ENCODE measurements around the gene CDYL.

The CDYL gene, protein sequence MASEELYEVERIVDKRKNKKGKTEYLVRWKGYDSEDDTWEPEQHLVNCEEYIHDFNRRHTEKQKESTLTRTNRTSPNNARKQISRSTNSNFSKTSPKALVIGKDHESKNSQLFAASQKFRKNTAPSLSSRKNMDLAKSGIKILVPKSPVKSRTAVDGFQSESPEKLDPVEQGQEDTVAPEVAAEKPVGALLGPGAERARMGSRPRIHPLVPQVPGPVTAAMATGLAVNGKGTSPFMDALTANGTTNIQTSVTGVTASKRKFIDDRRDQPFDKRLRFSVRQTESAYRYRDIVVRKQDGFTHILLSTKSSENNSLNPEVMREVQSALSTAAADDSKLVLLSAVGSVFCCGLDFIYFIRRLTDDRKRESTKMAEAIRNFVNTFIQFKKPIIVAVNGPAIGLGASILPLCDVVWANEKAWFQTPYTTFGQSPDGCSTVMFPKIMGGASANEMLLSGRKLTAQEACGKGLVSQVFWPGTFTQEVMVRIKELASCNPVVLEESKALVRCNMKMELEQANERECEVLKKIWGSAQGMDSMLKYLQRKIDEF

DNA sequence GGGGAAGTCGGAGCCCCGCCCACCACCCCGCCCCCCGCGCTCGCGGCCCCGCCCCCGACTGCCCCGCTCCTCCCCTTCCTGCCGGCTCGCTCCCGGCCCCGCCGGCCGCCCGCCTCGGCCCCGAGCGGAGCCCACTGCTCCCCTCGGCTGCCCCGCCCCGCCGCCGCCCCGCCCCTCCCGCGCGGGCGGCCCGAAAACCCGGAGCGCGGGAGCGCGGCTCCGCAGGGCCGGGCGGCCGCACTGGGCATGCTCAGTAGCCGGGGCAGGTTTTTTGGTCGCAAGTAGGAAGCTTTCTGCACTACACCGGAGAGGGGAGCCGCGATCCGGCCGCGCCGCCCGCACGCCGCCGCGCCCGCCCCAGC lies at the start of gene CDYL:
Gene CDYL, plus strand, starts transcription at position 274 of the 362 bp plus-strand sequence. CDS start 380 bp downstream, outside the sequence.
- in situ Hi-C loops (cut with MboI; ENCODE audit: low sequenced_read_pairs) = no loop called here

- in situ Hi-C loops (cut with MboI; ENCODE audit: low sequenced_read_pairs) = no loop called here
Measured at GRCh38 chr6:4726645-4727044, 49.6 kb upstream of the CDYL start.

GRCh38 chr6:4727217-4727616 lies 49.0 kb upstream of the CDYL start:
- in situ Hi-C loops (cut with MboI; ENCODE audit: low sequenced_read_pairs) = no loop called here

- in situ Hi-C loops (cut with MboI; ENCODE audit: low sequenced_read_pairs) = no loop called here
Measured at GRCh38 chr6:4727671-4728435, 48.4 kb upstream of the CDYL start.

DNA sequence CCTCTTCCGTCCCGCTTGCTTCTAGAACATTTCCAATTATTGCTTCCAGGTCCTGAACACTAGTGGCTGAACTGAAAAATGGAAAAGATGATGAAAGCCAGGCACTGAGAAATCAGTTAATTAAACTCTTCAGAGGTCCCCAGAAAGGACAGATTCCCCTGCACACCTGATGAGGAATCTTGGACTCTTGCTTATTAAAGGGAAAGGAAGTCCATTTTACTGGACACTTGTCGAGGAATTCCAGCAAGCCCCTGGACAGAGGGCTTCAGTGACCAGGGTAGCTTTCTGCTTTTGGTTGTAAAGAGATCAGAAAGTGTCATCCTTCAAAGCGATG lies 47.8 kb upstream of the CDYL start:
- in situ Hi-C loops (cut with MboI; ENCODE audit: low sequenced_read_pairs) = no loop called here

- in situ Hi-C loops (cut with MboI; ENCODE audit: low sequenced_read_pairs) = no loop called here
Measured at GRCh38 chr6:4728926-4729325, 47.3 kb upstream of the CDYL start.

- in situ Hi-C loops (cut with MboI; ENCODE audit: low sequenced_read_pairs) = no loop called here
Measured at GRCh38 chr6:4731996-4732395, 44.2 kb upstream of the CDYL start.

DNA sequence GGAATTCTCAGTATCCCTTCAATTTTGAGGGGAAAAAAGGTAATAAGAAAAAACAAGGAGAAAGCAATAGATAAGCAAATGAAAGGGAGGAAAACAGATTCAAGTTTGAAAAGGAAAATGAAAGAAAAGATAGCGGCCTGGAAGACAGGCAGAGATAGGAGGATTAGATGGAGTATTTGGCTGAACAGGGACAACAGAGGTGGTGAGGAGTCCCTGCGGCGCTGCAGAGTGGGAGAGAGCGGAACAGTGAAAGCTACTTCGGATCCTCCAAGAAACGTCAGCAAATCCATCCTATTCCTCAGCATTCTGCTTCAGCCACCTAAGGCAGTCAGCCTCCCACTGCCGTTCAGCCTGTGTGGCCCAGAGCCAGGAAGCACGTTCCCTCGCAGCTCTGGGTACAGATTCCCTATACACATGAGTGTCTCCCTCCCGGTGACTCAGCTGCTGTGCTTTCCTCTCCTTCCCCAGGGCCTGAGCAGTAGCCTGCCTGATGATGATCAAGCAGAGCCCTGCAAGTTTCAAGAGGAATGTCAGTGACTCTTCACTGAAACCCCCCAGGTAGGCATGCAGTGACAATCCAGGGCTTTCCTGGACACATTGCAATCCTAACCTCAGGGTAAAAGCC lies 43.4 kb upstream of the CDYL start:
- in situ Hi-C loops (cut with MboI; ENCODE audit: low sequenced_read_pairs) = no loop called here

DNA sequence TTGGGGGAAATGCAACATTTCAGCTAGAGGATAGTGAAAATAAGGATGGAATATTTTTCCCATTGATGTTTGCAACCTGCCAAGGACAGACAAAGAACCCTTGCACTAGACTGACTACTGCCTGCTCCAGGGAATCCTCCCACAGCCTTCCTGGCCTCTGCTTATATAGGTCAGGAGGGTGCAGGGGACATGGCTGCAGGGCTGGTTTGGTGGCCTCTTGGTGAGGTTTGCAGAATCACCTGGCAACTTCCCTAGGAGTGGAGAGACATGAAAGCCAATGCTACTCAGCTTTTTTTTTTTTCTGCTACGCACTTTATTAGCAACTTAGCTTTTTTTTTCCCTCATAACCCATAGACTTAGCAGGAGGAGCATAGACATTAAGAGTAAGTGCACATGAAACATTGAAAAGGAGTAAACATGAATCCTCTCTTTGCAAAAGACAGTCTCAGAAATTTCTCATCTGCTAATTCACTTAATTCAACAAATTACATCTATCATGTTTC lies 39.8 kb upstream of the CDYL start:
- in situ Hi-C loops (cut with MboI; ENCODE audit: low sequenced_read_pairs) = no loop called here

GRCh38 chr6:4740032-4740431 lies 36.2 kb upstream of the CDYL start:
- in situ Hi-C loops (cut with MboI; ENCODE audit: low sequenced_read_pairs) = no loop called here

DNA sequence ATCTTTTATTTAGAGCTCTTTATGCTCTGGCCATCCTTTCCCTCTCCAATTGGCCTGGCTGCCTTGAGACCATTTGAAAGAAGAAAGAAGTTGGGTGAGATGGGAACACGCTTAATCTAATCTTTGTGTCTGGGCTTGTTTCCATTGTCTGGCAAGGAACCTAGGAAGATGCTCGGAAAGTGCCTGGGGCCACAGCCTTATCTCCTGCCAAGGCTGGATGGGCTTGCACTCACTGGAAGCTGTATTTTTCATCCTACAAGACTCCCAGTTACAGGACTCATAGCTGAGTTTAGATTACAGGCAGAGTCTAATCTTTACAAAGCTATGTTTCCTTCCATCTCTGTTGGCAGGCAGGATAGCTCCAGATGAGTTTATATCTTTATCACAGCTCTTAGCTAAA lies 33.1 kb upstream of the CDYL start:
- in situ Hi-C loops (cut with MboI; ENCODE audit: low sequenced_read_pairs) = no loop called here

DNA sequence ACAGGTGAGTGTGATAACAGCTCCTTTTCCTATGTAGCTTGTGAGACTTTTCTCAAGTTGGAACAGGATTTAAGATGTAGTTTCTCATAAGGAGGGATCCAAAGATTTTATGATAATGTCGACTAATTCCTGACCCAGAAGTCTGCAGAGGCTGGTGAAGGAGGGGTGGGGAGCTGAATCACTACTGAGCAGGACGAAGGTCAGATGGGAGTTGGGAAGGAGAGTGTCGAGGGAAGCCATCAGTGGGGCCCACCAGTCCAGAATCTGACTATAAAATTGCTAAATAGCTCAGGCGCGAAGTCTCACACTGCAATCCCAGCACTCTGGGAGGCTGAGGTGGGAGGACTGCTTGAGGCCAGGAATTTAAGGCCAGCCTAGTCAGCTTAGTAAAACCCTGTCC lies 32.3 kb upstream of the CDYL start:
- in situ Hi-C loops (cut with MboI; ENCODE audit: low sequenced_read_pairs) = no loop called here

DNA sequence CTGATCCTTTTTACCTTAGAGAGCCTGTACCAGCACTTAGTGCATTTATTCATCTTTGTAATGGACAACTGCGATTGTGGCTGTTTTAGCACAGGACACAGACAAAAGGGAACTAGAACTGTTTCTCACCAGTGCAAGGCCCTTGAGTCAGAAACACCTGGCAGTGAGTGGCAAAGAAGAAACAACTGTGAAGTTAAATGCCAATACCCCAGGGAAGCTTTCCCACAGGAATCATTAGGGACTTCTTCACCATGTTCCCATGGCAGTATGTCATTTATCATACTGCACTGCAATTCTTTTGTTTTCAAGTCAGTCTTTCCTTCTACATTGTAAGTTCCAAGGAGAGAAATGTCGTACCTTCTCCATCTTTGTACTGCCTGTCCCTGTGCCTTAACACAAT lies 28.6 kb upstream of the CDYL start:
- in situ Hi-C loops (cut with MboI; ENCODE audit: low sequenced_read_pairs) = no loop called here

DNA sequence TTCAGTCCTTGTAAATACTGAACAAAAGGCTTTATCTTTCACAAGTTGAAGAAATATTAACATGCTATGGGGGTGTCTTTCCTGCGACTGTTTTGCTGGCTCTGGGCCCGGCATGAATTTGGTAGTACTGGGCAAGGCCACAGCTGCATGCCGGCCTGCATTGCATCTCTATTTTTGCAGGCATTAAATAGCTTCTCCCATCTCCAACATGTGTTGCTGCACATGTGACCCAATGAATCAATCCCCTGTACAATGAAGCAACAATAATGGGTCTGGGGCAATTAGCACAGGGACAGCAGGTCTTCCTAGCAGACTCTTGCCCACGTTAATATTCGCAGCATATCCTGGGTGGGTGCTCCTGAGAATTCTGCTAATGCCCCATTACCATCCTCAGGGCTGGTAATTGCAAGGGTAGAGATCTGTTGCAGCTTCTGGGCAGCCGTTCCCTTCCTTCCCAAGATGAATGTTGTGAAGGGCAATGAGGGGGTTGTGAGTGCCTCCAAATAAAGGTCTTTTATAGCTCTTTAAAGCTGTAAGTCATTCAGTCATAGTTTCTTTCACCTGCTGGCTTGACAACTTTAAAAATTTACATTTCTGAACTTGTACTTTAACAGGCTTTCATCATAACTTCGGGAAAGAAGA lies 24.3 kb upstream of the CDYL start:
- in situ Hi-C loops (cut with MboI; ENCODE audit: low sequenced_read_pairs) = no loop called here

DNA sequence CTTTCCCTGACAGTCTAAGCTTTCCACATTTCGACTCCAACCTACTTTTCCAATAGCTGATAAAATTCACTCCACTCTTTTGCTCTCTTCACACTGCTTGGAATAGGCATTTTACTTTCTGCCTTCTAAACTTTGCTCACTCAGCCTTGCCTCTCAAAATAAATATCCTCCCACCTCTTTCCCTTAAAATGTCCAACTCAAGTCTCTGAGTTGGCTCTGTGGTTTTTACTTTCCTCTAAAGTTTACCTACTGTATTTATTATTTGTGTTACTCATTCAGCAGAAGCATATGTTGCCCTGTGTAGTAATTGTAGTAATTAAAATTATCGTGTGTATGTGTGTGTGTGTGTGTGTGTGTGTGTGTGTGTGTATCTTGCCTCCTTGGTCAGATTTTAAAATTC lies 20.0 kb upstream of the CDYL start:
- in situ Hi-C loops (cut with MboI; ENCODE audit: low sequenced_read_pairs) = no loop called here

DNA sequence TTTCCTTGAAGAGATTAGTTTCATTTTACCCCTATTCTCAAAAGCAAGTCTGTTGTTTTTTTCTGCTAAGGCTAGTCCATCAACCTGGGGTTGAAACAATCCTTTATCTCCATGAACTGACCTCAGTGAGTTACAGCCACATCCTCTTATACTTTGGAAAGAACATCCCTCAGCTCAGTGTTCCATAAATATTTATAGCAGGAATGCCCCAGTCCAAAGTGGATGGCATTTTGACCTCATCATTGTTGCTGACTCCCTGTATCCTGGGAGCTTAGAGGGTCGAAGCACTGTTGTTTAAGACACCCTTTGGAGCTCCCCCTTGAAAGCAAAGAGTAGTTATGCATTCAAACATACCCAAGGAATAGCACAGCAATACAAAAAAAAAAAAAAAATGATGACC lies 16.2 kb upstream of the CDYL start:
- in situ Hi-C loops (cut with MboI; ENCODE audit: low sequenced_read_pairs) = no loop called here

GRCh38 chr6:4760773-4761172 lies 15.4 kb upstream of the CDYL start:
- in situ Hi-C loops (cut with MboI; ENCODE audit: low sequenced_read_pairs) = no loop called here

DNA sequence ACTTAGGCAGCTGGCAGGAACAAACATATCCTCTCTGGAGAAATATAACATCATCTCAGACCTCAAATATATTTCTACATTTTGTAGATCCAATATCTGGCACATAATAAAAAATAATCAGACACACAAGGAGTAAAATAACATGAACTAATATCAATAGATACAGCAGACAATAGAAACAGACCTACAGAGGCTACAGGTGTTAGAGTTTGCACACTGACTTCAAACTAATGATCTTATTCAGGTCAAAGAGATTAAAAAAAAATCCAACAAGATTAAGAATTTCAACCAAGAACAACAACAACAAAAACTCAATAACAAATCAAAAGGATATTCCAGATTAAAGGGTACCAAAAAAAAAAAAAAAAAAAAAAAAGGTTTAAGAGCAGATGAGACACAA lies 13.9 kb upstream of the CDYL start:
- in situ Hi-C loops (cut with MboI; ENCODE audit: low sequenced_read_pairs) = no loop called here

GRCh38 chr6:4763921-4764320 lies 12.3 kb upstream of the CDYL start:
- in situ Hi-C loops (cut with MboI; ENCODE audit: low sequenced_read_pairs) = no loop called here

DNA sequence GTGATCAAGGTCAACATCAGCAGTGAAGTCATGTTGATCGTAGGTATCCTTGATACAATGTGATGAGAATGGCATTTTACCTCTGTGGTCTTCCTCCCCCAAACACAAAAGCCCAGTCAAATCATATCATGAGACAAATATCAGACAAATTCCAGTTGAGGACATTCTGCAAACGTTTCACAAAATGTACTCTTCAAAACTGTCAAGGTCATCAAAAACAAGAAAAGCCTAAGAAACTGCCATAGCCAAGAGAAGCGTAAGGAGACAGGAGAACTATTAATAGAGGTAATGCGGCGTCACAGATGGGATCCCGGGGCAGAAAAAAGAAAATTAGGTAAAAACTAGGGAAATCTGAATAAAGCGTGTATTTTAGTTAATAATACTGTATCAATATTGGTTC lies 7.4 kb upstream of the CDYL start:
- in situ Hi-C loops (cut with MboI; ENCODE audit: low sequenced_read_pairs) = no loop called here

- in situ Hi-C loops (cut with MboI; ENCODE audit: low sequenced_read_pairs) = no loop called here
Measured at GRCh38 chr6:4772750-4773149, 3.5 kb upstream of the CDYL start.

All from HL-60/S4 treated with phorbol 12-myristate 13-acetate at 8.2 ng/mL for 4 days and 3 days (cell line).